NCI-H446 treated with DMSO at 0.1 percent for 48 hours (cell line): Measurements from ENCODE around the gene IKZF2.

Source experiments
- DNase-seq: peaks from one replicate; lab custom pipeline; 2025; lab: John Stamatoyannopoulos, UW

The IKZF2 gene

DNA sequence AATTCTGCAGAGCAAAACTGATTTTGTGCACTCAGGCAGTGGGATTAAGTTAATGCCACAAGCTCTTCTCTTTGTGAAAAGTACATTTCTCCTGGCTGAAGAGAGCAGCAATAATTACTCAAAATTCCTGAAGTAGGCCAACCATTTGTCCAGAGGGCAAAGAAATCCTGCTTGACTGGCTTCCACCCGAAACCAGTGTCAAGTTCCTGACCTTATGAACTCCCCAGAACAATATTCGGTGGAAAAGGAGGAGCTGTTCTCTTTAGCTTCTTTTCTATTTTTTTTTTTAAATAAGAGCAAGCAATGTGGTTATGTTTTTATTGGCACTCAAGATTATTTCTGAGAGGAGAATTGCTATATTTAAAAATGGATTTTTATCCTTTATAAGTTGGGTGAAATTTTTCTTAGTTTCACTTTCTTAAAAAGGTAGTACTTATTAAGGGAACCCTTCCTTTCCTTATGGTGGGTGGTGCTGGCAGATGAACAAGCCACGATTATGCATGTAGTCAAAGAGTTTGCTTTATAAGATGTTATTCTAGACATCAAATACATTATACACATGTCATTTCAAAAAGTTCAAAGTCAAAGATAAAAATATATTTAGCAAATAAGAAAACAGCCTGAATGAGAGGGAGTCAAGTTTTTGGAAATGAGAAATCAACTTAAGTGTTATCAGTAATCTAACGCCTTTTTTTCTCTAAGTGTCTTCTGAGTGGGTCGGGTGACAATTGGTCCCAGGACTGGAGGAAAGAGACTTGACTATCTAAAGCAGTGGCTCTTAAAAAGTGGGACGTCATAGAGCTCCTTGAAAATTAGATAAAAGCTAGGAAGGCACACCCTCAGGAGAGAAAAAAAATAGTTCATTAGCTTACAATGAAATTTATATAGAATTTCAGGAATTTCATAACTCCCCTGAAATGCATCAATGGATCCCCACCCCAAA, 194.5 kb downstream of the IKZF2 start:
- no peak for DNase-seq

DNA sequence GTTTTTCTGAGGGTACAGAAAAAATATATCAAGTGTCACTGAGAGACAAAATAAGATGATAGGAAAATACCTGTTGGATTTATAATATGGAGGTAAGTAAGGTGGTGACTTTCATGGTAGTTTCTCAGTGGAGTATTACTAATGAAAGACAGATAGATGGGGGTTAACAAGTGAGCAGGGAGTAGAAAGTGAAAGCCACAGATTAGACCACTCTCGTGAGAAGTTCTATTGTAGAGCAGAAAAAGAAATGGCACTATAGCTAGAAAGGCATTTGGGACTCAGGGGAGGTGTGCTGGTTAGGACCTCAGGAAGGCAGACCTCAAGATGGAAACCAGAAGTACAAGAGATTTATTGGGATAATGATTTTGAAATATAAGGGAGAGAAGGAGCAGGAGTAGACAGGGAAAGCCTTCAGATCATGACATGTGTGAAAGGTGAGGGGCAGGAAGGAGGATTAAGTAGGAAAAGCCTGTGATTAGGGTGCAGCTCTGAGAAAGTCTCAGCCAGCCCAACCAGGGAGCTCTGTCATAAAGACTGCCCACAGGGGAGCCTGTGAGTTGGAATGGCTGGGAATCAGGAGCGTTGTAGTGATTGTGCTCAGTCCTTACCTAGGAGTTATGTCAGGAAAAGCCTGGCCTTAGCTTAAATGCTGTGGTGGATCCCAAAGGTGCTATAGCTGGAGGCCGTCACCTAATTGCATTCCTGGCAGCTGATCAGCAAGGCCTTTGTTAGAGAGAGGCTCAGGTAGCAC, 198.1 kb downstream of the IKZF2 start:
- no peak for DNase-seq

DNA sequence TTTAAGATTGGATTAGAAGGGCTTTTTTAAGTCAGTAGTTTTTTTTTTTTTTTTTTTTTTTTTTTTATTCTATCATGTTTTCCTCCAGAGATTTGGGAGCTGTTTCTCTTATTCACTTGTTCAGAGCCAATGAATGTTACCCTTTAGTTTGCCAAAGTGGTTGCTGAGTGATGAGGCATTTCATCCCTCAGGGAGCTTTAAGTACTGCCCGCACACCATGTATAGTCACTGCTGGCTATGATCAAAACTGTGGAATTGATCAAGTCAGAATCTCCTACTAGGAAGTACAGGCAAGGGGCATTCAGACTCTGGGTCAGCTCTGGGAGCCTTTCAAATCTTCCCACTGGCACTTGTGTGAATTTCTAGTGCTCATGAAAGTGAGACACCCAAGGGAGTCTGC, 201.6 kb downstream of the IKZF2 start:
- DNase-seq: no peak
